ENCODE results near the gene ARHGAP22.
"Not testable (repeated sequence)": the region's sequence is repeated elsewhere in the genome, so short reads cannot be mapped to it uniquely, and the experiment has no call there.

The ARHGAP22 gene

GRCh38 chr10:48437546-48437945, 167.3 kb downstream of the ARHGAP22 start:
- no peak for DNase-seq (ENCODE audit: low read depth in 1 of 2, low spot score in 1 of 2)

- DNase-seq (ENCODE audit: low read depth in 1 of 2, low spot score in 1 of 2): no peak
Observed at GRCh38 chr10:48431871-48432270, 173.0 kb downstream of the ARHGAP22 start.

GRCh38 chr10:48430402-48430993, 174.4 kb downstream of the ARHGAP22 start:
- DNase-seq (ENCODE audit: low read depth in 1 of 2, low spot score in 1 of 2): no peak

- DNase-seq (ENCODE audit: low read depth in 1 of 2, low spot score in 1 of 2): no peak
Observed at GRCh38 chr10:48429309-48429708, 175.6 kb downstream of the ARHGAP22 start.

GRCh38 chr10:48428896-48429295, 176.0 kb downstream of the ARHGAP22 start:
- no peak for DNase-seq (ENCODE audit: low read depth in 1 of 2, low spot score in 1 of 2)

- no peak for DNase-seq (ENCODE audit: low read depth in 1 of 2, low spot score in 1 of 2)
Observed at GRCh38 chr10:48423884-48424283, 181.0 kb downstream of the ARHGAP22 start.

- DNase-seq (ENCODE audit: low read depth in 1 of 2, low spot score in 1 of 2): not testable (repeated sequence)
Observed at GRCh38 chr10:48421862-48422261, 183.0 kb downstream of the ARHGAP22 start.

- DNase-seq (ENCODE audit: low read depth in 1 of 2, low spot score in 1 of 2): no peak
Observed at GRCh38 chr10:48419714-48420113, 185.2 kb downstream of the ARHGAP22 start.

- no peak for DNase-seq (ENCODE audit: low read depth in 1 of 2, low spot score in 1 of 2)
Observed at GRCh38 chr10:48418189-48418788, 186.6 kb downstream of the ARHGAP22 start.

- no peak for DNase-seq (ENCODE audit: low read depth in 1 of 2, low spot score in 1 of 2)
Observed at GRCh38 chr10:48417374-48417773, 187.5 kb downstream of the ARHGAP22 start.

GRCh38 chr10:48416584-48417232, 188.2 kb downstream of the ARHGAP22 start:
- DNase-seq (ENCODE audit: low read depth in 1 of 2, low spot score in 1 of 2): no peak

GRCh38 chr10:48414778-48415177, 190.1 kb downstream of the ARHGAP22 start:
- no peak for DNase-seq (ENCODE audit: low read depth in 1 of 2, low spot score in 1 of 2)

- no peak for DNase-seq (ENCODE audit: low read depth in 1 of 2, low spot score in 1 of 2)
Observed at GRCh38 chr10:48414160-48414559, 190.7 kb downstream of the ARHGAP22 start.

- no peak for DNase-seq (ENCODE audit: low read depth in 1 of 2, low spot score in 1 of 2)
Observed at GRCh38 chr10:48412933-48413332, 191.9 kb downstream of the ARHGAP22 start.

GRCh38 chr10:48412081-48412480, 192.8 kb downstream of the ARHGAP22 start:
- no peak for DNase-seq (ENCODE audit: low read depth in 1 of 2, low spot score in 1 of 2)

GRCh38 chr10:48411510-48411909, 193.4 kb downstream of the ARHGAP22 start:
- no peak for DNase-seq (ENCODE audit: low read depth in 1 of 2, low spot score in 1 of 2)

GRCh38 chr10:48410503-48410902, 194.4 kb downstream of the ARHGAP22 start:
- no peak for DNase-seq (ENCODE audit: low read depth in 1 of 2, low spot score in 1 of 2)

- DNase-seq (ENCODE audit: low read depth in 1 of 2, low spot score in 1 of 2): no peak
Observed at GRCh38 chr10:48406658-48407057, 198.2 kb downstream of the ARHGAP22 start.

GRCh38 chr10:48406204-48406603, 198.7 kb downstream of the ARHGAP22 start:
- no peak for DNase-seq (ENCODE audit: low read depth in 1 of 2, low spot score in 1 of 2)

- no peak for DNase-seq (ENCODE audit: low read depth in 1 of 2, low spot score in 1 of 2)
Observed at GRCh38 chr10:48404646-48405045, 200.2 kb downstream of the ARHGAP22 start.

- DNase-seq (ENCODE audit: low read depth in 1 of 2, low spot score in 1 of 2): no peak
Observed at GRCh38 chr10:48400850-48401220, 204.0 kb downstream of the ARHGAP22 start.

GRCh38 chr10:48400129-48400849, 204.6 kb downstream of the ARHGAP22 start:
- no peak for DNase-seq (ENCODE audit: low read depth in 1 of 2, low spot score in 1 of 2)

Data from activated CD4-positive, alpha-beta T cell treated with anti-CD3 and anti-CD28 coated beads, Interleukin-2, amount 50 U/mL, for 24 hours (primary cell).